MM.1S (cell line): ENCODE data around the gene AKR1E2.

Source experiments
- EZH2 ChIP-seq: fragments of 300-600 bp; sonication (generic); optimal IDR thresholded peaks from 2 replicates; pipeline ENCODE3; 2017; ENCODE audit warnings: low read depth, mild to moderate bottlenecking, antibody characterized with exemption, low read length, mixed read lengths
- EZH2phosphoT487 ChIP-seq: fragments of 300-600 bp; sonication (generic); IDR thresholded peaks from 2 replicates; pipeline ENCODE4 v1.6.1; 2018; ENCODE audit warnings: antibody characterized with exemption, low read length
- TF ChIP-seq, protein P1 (sequence below): fragments of 300-600 bp; sonication (generic); IDR thresholded peaks from 2 replicates; pipeline ENCODE4 v1.5.1; 2016; ENCODE audit warnings: antibody characterized with exemption, low read length, mixed read lengths

DNA sequence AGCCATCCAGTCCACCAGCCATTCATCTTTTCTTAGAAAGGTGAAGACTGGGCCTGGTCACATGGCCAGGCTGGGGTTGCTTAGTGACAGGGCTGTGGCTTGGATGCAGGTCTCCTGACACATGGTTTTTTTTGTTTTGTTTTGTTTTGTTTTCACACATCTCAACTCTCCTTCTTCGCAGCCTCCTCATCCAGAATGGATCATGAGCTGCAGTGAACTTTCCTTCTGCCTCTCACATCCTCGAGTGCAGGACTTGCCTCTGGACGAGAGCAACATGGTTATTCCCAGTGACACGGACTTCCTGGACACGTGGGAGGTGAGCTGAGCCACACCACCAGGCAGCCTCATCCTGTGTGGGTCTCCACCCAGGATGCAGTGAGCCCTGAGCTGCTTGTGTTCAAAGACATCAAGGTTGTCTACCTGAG lies 9.5 kb downstream of the AKR1E2 start:
- TF ChIP-seq, protein P1, sequence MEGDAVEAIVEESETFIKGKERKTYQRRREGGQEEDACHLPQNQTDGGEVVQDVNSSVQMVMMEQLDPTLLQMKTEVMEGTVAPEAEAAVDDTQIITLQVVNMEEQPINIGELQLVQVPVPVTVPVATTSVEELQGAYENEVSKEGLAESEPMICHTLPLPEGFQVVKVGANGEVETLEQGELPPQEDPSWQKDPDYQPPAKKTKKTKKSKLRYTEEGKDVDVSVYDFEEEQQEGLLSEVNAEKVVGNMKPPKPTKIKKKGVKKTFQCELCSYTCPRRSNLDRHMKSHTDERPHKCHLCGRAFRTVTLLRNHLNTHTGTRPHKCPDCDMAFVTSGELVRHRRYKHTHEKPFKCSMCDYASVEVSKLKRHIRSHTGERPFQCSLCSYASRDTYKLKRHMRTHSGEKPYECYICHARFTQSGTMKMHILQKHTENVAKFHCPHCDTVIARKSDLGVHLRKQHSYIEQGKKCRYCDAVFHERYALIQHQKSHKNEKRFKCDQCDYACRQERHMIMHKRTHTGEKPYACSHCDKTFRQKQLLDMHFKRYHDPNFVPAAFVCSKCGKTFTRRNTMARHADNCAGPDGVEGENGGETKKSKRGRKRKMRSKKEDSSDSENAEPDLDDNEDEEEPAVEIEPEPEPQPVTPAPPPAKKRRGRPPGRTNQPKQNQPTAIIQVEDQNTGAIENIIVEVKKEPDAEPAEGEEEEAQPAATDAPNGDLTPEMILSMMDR = no peak
- no peak for TF ChIP-seq EZH2phosphoT487
- TF ChIP-seq EZH2 = no peak
